ENCODE data around the gene PIP5KL1.

PIP5KL1 gene

DNA sequence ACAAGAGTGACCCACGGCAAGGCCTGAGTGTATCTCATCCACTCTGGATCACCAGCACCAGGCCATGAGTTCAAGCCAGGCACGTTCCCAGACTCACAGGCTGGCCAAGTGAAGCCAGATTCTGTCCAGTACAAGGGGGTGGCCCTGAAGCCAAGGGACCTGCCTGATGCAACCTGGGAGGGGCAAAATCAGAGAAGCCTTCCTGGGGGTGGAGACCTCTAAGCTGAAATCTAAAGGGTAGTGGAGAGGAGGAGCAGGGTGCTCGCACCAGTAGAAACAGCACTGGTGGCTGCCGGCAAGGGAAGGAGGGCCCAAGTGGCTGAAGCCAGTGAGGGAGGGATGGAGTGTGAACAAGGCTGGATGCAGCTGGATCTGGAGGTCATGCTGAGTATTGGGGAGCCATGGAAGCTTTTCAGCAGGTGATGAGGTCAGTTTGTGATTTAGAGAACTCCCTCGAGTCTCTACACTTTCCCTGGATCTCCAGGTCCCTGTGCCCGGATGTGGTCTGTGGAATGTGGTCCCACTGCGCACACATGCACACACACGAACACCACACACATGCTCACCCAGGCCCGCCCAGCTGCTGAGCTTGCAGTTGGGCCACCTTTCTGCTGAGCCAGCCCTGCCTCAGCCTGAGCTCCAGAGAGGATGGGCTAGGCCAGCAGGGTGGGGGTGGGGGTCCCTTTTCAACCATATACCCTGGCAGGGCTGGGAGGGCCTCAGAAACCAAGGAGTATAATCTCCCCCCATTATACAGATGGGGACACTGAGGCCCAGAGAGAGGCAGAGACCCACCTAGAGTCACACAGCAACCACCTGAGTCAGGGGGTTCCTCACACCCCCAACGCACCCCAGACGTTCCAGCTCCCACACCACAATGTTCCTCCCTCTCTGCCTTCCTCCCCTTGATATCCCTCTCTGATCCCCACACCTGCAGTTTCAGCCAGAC lies 1.6 kb downstream of the PIP5KL1 start:
- DNase-seq = no peak

DNA sequence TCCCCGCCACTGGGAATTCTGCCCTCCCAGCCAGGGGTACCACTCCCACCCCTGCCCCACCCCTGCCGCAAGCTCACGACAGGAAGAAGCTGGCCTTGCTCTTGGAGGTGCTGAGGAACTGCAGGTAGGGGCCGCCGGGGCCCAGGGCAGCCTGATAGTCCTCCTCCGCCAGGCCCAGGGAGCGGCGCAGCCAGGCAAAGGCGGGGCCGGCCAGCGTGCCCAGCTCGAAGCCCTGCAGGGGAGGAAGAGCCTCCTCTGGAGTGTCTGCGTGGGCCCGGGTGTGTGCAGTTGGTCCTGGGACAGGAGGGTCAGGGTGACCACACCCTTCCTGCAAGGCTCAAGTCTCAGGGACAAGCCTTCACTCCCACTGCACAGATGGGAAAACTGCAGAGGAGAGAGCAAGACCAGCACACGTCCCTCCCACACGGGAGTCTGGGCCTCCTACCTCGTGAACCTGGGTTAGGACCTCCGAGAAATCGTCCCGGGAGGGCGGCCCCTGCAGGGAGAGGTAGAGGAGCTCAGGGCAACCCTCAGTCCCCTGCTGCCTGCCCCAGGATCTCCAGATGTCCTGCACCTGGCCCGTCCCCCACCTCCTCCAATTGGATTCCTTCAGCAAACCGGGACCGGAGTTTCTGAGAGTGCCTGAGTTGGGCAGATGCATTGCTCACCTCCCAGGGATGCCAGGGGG lies 2.4 kb downstream of the PIP5KL1 start:
- no peak for DNase-seq

DNA sequence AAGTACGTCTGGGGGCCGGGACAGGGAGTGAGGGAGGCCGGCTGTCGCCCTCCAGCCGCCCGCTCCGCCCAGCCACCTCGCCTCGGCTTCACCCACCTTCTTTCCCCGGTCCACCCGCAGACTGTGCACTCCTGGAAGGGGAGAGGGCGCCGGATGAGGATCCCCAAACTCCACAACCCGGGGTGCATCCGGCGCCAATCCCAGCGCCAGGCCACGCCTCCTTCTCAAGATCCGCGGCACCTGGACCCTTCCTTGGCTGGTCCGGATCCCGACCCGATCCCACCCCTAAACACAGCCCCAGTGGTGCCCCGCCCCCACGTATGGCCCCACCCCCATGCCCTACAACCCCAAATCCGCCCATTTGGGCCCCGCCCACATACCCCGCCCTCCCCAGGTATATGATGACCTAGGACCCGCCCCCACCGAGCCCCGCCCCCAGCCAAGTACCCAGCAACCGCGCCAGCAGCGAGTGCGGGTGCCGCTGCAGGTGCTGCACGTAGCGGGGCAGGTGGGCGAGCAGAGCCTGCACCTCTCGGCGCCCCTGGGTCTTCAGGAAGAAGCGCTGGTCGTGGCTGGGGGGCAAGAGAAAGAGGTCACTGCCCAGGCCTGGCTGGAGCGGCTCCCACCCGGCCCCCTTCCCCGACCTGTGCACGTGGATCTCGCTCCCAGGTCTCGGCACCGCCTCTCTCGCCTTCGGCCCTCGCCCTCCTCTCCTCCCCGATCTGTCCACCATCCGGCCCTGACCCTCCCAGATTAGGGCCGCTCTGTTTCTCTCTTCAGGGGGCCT lies 3.2 kb downstream of the PIP5KL1 start:
- DNase-seq = peak; percentile 71

DNA sequence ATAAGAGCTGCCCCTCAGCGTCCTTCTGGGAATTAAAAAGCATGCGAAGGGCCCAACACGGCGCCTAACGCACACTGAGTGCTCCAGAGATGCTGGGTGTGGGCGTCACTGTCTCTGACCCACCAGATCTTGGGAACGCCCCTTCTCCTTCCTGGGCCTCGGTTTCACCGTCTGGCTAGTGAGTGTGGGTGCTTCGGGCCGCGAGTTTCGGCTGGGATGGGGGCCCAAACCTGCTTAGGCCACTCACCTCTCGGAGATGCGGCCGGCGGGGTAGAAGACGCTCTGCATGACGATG lies 3.7 kb downstream of the PIP5KL1 start:
- no peak for DNase-seq

DNA sequence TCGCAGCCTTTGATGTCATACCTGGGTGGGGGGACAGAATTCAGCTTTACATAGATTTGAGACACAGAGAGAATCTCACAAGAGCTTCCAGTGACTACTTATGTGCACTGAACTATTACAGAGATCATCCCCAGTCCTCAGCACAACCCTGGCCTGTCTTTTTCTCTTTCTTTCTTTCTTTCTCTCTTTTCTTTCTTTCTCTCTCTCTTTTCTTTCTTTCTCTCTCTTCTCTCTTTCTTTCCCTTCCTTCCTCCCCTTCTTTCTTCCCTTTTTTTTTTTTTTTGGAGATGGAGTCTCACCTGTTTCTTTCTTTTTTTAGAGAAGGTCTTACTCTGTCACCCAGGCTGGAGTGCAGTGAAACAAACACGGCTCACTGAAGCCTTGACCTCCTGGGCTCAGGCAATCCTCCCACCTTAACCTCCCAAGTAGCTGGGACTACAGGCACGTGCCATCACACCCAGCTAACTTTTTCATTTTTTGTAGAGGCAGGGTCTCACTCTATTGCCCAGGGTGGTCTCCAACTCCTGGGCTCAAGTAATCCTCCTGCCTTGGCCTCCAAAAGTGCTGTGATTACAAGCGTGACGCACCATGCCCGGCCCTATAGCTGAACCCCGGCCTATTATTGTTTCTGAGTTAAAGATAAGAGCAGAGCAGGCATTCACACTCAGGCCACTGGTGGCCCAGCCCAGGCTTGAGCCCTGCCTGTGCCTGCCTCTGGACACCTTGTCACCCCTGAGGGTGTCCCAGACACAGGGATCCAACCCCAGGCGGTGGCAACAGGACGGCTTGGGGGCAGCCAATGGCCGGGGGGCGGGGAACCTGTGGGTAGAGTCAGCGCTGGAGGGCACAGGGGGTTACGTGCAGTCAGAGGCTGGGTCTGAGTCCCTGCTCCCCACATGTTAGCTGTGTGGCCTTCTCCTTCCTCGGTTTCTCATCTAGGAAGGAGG lies 4.3 kb downstream of the PIP5KL1 start:
- DNase-seq = no peak

DNA sequence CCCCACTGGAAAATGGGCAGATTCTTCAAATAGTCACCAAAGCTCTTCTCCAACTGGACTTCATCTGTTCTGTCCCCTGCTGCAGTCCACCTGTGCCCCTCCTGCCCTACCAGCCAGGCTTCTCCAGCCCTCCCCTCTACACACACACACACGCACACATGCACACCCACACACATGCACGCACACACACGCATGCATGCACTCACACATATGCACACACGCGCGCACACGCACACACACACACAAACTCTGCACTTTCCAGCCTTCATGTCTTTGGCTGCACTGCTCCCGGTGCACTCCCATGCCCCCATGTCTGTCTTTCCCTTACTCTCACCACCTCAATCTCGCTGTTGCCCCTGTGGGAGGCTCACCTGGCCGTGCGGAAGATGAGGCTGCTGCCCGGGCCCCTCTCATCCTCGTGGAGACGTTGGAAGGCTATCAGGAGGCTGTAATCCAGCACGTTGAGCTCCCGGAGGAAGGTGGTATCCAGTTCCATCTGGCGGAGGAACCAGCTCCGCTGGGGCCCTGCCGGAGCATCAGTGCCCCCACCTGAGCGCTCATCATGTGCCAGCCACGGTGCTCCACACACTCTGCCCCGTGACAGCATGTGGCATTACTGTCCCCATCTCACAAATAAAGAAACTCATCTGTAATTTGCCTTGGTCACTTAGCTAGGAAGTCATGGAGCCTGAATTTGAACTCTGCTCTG lies 5.7 kb downstream of the PIP5KL1 start:
- DNase-seq = no peak

DNA sequence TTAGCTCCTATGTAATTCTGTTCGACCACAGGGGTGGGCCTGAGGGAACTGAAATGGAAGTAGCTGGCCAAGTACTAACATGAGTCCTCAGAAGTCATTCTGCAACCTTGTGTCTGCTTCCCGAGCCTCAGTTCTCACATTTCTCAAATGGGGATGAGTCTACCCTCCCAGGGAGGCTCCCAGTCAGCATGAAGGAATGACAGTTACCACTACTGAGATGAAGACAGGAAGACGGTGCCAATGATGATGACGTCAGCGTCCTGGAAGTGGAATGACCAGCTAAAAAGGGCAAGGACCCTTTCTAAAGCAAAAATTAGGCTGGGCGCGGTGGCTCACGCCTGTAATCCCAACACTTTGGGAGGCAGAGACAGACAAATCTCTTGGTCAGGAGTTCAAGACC lies 6.8 kb downstream of the PIP5KL1 start:
- DNase-seq = no peak

DNA sequence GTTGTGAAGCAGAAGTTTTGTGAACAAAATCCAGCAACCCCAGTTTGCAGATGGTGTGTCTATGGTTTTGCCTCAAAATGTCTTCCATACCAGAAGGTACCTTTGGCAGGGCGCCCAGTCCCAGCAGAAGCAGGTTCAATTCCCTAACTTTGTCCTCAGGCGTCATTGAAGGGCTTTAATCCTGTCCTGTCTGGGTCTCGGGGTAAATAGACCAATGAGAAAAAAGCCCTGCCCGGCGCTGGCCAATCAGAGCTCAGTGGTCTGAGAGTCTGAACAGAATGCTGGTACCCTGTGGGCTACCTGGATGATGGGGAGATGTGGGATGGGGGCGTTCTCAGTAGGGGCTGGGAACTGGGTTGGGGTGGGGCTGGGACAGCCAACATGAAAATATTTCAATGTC lies 7.5 kb downstream of the PIP5KL1 start:
- no peak for DNase-seq

DNA sequence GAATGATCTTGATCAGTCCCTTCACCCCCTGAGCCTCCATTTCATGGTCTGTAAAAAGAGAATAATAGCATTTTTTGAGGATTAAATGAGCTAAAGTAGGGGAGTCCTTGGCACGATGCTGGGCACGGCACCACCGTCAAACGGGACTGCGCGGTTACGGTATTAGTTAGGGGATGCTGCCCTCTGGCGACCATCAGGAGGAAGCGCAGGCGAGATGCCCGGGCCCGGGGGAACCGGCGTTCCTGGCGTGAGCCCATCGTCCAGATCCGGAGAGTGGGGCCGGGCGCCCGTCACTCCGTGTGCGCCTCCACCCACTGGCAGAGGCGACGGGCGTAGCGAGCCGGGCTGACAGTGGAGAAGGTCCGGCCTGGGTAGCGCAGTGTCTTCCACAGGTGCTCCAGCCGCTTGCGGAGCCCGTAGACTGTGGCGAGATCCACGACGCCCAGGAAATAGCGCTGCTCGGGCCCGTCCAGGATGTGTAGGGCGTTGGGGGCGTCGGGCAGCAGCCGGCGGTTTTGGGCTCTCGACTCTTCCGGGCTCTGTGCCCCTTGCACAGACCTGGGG lies 8.9 kb downstream of the PIP5KL1 start:
- DNase-seq = peak; percentile 79

DNA sequence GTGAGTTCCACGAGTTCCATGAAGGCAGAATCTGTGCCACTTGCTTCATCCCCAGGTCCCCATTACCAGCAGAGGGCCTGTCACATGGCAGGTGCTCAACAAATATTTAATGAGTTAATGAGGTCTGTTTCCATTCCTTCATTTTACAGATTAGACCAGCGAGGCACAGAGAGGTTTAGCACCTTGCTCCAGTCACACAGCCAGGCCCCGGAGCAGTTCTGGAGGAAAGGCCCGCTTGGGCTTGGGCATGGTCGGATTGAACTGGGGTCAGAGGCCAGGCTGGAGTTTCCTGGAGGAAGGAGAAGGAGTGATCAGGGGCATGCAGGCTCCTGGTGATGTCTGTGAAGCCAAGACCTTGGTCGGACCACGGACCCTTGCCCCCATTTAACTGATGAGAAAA lies 9.8 kb downstream of the PIP5KL1 start:
- no peak for DNase-seq

DNA sequence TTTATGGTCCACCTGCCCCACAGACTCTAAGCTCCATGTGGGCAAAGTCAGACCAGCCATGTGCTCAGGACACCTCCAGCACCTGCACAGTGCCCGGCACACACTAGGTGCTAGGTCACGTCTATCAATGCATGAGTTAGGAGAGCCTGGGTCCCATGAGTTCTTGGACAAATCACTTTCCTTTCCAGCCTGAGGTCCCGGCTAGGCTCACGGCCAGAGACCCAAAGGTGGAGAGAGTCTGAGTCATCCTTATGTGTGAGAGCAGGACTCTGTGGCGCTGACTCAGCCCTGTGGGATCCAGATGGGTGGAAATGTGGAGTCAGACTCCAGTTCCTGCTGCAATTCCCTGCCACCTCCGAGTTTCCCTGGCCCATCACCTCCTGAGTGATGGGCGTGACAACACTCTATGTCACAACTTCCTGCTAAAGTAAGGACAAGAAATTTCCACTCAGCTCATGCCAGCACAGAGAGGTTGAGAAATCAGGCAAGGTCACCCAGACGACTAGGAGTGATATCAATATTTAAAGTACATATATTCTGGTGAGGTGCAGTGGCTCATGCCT lies 11.2 kb downstream of the PIP5KL1 start:
- no peak for DNase-seq

DNA sequence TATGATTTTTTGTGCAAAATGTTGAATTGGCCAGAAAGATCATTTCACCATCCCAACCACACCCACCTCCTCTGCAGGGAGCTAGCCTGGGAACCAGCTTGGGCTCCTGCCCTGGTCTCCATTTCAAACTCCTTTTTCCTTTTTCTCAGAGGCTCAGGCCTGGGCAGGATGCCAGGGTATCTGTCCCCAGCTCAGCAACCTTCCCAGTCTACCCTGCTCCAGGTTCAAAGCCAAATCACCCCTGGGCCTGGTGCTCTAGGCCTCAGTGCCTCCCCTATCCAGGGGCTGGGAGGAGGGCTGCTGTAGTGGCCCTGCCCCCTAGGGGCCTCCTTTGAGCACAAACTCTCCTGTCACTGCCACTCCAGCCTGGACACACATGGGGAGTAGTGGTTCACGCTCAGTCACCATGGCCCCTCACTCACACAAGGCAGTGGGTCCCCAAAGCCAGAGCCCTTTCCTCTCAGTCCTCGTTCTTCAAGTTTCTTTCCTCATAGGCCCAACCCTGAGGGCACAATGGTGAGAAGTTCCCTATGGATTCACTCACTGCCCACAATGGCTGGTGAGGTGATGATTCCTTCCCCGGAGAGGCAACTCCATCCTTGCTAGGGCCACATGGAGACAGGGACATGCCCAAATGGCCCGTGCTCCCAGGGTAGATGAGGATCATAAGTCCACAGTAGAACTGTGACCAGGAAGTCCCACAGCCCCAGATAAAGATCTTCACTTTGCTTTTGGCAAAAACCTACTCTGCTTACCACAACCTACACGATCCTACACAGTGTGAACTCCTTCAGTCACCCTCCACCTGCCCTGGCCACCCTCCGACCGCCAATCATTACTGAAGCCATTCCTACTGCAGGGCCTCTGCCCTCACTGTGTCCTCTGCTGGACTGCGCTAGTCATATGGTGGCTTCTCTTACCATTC lies 12.1 kb downstream of the PIP5KL1 start:
- DNase-seq = no peak

DNA sequence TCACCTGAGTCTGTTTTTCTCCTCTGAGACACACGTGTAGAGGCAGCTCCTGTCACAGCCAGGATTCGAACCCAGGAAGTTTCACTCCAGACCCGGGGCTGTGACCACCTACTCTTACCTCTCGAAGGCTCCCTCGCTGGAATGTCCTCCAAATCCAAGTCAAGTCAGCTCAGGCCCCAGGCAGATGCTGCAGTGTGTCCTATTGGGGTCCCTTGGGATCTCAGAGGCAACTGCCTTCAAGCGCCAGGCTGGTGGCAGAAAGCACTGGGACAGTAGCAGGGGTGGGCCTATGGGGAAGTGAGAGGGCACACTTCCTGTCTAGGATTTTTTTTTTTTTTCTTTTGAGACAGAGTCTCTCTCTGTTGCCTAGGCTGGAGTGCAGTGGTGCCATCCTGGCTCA lies 13.0 kb downstream of the PIP5KL1 start:
- no peak for DNase-seq

DNA sequence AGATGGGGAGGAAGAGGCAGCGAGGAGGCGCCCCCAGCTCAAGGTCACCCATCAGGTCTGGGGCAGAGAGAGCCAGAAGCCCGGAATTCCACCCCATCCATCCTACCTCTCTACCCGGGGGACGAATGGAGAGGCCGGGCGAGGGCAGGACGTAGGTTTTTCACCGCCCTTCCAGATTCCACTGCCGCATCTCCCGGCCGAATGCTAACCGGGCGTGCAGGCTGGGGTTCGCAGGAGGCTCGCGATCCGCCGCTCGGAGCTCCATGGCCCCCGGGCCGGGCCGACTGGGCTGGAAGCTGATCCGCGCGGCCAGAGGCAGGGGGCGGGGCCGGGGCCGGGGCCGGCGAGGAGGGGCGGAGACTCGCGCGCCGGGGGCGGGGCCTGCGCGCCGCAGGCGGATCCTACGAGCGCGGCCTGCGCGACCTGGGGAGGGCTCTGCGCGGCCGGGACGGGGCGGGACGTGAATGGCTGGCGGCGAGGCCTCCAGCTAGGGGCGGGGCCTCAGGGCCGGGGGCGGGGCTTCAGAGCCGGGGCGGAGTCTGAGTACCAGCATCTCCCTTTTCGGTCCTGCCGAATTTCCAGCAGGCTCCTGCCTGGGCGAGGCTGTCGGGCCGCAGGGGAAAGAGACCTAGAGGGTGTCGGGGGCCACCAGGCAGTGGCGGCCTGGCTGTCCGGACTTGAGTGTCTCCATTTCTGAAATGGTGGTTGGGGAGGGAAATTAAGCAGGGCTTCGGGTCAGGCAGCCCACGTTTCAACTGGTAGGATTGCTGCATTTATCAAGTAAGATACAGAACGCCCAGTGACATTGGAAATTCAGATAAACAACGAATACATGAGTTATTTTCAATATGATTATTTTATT lies 13.6 kb downstream of the PIP5KL1 start, which contains the start of gene ST6GALNAC4:
Gene ST6GALNAC4 (minus strand): TSS at position 322 of the 862 bp plus-strand sequence. CDS start 622 bp downstream, outside the sequence.
- peak; percentile 95 for DNase-seq

DNA sequence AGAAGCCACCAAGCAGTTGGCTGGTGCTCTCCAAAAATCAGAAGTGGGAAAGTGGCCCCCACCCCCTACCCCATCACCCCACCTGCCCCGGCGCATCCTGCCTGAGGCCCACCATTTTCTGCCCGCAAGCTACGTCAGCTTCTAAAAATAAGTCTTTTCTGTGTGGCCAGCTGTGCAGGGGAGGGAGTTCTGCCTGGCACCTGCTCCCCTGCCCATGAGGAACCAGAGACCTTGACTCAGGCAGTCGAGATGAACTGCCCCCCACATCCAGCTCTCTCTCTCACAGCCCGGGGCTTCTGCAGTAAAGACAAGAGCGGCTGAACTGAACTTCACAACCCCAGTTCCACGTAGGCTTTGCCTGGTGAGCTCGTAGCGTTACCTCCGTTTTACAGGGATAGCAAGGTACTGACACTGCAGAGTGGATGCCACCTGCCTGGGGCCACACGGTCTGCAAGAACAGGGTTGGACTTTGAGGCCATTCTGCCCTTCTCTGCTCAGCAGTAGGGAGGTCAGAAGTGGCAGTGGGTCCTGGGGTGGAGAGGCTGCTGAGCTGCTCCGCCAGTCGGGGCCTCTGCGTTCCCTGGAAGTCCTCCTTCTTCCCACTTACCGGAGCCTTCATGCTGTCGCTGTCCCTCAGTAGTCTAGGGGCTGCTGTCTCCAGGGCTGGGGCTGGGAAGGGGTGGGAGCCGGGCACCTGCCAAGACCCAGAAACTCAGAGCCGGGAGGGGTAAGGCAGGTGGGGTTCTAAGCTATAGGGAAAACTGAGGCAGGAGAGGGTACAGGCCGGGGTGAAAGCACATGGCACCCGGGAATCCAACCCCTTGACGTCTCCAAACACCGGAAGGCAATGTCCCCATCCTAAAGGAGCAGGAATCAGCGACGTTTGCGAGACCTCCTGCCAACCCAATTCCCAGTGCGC lies 14.5 kb downstream of the PIP5KL1 start:
- no peak for DNase-seq

DNA sequence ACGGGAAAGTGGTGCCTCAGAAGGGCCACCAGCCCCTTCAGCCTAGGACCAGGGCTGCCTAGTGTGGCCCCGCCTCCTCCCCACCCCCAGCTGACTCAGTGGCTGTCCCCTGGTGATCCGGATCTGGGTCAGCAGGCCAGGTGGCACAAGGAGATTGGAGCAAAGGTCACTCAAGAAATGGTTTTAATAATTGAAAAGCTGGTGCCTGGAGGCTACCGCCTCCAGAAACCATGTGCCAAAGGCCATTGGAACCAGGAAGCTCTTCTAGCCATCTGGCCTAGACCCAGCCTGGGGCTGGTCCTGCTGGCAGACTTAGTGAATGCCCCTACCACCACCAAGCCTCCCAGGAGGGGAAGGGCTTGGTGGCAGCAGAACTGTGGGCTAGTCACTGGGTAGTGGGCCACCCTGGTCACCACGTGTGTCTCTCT lies 15.2 kb downstream of the PIP5KL1 start:
- no peak for DNase-seq

DNA sequence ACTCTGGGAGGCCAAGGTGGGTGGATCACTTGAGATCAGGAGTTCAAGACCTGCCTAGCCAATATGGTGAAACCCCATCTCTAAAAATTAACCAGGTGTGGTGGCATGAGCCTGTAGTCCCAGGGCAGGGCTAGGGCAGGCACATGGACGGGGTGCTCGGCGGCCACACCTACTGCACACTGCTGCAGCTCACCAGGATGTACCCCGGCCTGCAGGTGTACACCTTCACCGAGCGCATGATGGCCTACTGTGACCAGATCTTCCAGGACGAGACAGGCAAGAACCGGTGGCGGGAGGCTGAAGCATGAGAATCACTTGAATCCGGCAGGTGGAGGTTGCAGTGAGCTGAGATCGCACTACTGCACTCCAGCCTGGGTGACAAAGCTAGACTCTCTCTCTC lies 16.9 kb downstream of the PIP5KL1 start:
- no peak for DNase-seq

DNA sequence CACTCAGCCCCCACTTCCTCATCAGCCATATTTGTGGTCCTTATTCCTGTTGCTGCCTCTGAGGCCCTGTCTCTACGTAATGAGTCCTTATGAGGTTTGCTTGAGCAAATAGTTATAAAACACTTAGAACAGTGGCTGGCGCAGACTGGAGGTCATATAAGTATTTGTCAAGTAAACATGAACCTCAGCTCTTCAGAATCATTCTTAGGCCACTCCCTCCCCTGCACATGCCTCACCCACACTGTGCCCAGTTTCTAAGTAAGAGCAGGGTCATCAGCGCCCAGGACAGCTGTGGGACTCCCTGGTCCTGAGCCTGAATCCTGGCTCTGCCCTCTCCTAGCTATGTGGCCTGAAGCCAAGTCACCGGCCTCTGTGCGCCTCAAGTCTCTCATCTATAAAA lies 17.7 kb downstream of the PIP5KL1 start:
- no peak for DNase-seq

All from activated CD8-positive, alpha-beta memory T cell treated with anti-CD3 and anti-CD28 coated beads, Interleukin-2, amount 50 U/mL, for 4 hours (primary cell).